Right lobe of liver (tissue), 4 donors: ENCODE measurements around the gene FHIT.

Source experiments
- CTCF ChIP-seq, 4 donors: fragments of 200-600 bp in 3 of 4; fragments of 450-650 bp in 1 of 4; IDR thresholded peaks; one replicate each; pipeline versions ENCODE4 v1.5.1 to v1.8.0; 2016 to 2022; ENCODE audit warnings: antibody characterized with exemption in 4 of 4, mild to moderate bottlenecking in 2 of 4
- POLR2A ChIP-seq: fragments of 450-650 bp; IDR thresholded peaks from one replicate; pipeline ENCODE4 v1.6.1; 2017; ENCODE audit warnings: antibody characterized with exemption, mild to moderate bottlenecking
- donor health status: DM: no; HTN: no; CAD: no.
- donor health status: DM: no; HTN: no; CAD: no.
- donor health status: DM: no; HTN: yes; CAD: no.

- TF ChIP-seq POLR2A (no peak), CTCF (IDR thresholded peaks at IDR 0.05) (no peak)
Measured at GRCh38 chr3:61078048-61078752, 173.1 kb downstream of the FHIT start.
